ENCODE data around the gene DLK1. TPM values are rescaled to one million over a fixed set of nuclear protein-coding genes. Genes with fewer than 3 reads are reported as not detected.
A peak's percentile ranks its signal among the peaks of the same experiment; 100 is the strongest.

Gene DLK1
- total RNA-seq, 2 donors from 2014 or later: not detected

DNA sequence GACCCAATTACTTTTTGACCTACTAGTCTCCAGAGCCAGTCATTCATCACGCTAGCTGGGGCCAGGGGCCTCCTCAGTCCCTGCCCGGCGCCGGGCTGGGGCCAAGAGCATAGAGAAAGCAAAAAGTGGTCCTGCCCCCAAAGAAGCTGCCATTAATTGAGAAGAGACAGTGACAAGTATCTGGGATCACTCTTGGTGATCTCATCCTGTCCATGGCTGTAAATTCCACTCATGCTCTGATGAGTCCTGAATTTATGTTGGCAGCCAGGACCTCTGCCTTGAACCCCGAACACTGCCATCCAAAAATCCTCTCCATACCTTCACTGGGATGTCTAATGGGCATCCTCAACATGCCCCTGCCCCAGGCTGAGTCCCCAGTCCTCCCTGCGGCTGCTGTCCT lies 34.4 kb upstream of the DLK1 start:
- intact Hi-C loops (cut with DNase I, micrococcal nuclease): no loop called here
- ATAC-seq (no peak), DNase-seq (no peak)

DNA sequence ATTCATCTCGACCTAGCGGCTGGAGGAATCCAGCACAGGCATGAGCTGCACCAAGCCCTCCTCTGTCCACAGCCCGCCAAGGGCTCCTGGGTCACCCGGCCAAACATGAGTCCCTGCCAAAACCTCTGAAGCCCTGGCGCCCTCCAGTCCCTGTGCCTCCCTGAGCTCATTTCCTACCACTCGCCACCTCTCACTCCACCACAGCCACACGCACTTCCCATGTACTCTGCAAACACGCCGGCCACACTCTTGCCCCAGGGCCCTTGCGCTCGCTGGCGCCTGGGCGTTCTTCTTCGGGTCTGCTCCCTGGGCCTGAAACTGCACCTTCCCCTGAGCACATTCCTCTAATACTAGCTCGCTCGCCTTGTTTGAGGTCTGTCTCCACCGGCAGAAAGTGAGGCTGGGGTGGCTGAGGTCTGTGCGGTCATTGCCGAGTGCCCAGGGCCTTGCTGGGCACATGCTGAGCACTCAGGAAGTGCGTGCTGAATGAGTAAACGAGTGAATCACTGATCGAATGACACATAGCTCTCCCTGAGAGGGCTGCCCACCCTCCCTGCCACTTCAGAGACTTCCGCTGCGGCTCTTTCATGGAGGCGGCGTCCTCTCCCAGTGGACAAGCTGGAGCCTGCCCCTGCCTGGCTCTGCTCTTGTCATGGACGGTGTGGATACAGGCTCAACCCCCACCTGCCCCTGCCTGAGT lies 33.7 kb upstream of the DLK1 start:
- ATAC-seq (no peak), DNase-seq (no peak)
- intact Hi-C loops (cut with DNase I, micrococcal nuclease): no loop called here

DNA sequence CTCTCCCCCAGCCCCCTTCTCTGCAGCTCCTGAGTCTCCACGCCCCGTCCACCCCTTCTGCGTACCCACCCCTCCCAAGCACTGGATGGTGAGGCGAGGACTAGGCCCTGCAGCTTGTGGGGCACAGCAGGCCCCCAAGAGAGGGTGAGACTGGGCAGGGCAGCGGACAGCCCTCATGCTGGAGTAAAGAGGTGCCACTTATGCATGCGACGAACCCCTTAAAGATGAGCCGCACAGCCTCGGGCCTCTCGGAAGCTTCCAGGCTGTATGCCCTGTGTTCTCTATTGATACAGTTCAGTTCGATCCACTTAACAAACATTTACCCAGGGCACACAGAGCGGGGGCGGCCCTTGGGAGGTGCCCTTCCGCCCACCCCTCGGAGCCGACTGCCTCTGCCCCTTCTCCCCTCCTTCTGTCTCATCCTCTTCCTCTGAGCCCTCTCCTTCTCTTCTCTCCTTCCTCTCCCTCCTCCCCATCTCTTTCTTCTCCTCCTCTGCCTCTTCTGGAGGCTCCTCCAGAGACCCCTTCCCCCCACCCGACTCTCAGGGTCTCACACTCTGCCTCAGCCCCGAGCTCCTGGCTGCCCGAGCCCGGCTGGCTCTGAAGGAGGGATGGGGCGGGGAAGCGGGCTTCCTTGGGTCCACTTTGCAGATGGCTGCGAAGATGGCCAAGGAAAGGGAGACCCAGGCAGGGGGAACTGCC lies 32.7 kb upstream of the DLK1 start:
- no peak for ATAC-seq
- DNase-seq: no peak
- intact Hi-C loops (cut with DNase I, micrococcal nuclease): no loop called here

DNA sequence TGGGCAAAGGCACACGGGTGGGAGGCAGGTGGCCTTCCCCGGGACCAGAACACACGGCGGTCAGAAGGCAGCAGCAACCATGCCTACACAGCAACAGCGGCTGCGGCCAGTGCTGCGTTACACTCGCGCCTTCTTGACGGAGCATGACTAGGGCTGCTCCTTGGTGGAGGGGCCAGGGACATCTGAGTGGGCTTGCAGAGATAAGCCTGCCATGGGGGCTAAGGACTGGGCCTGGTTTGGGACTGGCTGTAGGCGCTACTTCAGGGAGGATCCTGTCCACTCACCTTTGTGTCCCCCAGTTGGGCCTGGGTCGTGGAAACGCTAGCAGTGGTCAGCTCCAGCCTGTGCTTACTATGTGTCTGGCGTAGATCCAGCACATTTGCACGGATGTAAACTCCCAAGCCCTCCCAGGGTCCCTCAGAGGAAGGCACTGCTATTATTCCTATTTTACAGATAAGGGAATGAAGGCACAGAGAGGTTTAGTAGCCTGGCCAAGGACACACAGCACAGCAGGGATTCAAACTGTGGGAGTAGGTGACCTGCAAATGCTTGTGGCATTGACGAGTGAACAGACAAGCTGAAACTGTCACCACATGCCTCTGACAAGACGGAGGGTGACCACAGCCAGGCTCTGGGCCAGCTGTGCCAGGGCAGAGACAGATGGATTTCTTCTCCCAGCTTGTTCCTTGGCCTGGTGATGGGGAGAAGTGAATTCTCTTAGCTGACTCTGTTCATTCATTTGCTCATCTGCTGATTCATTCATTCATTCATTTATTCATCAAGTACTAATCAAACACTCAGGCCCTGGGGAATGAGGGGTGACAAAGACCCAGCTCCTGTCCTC lies 31.9 kb upstream of the DLK1 start:
- intact Hi-C loops (cut with DNase I, micrococcal nuclease): no loop called here
- no peak for DNase-seq
- no peak for ATAC-seq

DNA sequence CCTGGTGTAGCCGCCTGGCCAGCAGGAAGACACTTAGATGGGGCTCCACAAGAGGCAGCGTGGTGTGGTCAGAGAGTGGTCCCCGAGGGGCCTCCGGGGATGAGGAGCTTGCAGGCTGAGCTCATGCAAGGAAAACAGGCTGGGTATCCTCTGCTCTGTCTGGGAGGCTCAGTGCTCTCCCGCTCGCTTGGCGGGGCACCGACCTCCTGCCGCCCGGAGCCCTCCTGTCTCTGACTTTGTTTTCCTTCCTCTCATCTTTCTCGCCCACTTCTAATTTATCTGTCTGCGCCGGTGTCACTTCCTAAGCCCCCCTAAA lies 31.3 kb upstream of the DLK1 start:
- intact Hi-C loops (cut with DNase I, micrococcal nuclease): no loop called here
- DNase-seq: no peak
- no peak for ATAC-seq

DNA sequence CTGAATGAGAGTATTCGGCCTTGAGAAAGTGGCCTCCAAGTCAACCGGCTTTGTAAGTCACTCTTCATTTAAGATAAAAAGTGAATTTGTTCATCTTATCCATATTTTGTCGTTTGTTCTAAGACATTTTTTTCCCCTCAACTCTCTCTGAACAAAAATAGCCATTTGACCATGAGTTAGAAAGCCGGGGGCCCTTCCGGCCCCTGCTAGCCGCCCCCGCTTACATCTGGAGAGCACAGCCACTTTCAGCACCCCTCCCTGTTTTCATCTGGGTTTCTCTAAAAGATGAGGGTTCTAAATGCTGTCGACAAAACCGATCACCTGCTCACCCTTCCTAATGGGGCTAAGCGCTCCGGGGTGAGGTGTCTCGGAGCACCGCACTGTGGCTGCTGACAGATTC lies 30.7 kb upstream of the DLK1 start:
- ATAC-seq: no peak
- no peak for DNase-seq
- intact Hi-C loops (cut with DNase I, micrococcal nuclease): no loop called here

DNA sequence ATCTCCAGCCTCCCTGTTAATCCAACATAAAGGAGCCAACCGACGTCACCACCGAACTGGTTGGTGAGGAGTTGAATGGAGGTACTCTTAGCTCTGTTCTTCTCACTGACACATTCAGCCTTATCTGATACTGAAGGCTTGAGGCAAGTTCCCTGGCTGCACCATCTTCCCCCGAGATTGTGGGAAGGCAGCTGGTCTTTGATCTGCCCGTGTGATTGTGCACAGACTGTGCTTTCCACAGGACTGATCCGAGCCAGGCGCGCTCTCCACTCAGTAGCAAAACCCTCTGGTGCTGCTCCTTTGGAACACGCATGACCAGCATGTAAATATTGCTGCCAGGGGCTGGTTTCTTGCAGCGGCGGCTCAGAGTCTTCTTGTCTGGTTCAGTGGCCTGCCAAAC lies 30.1 kb upstream of the DLK1 start:
- no peak for DNase-seq
- ATAC-seq: no peak
- intact Hi-C loops (cut with DNase I, micrococcal nuclease): no loop called here

DNA sequence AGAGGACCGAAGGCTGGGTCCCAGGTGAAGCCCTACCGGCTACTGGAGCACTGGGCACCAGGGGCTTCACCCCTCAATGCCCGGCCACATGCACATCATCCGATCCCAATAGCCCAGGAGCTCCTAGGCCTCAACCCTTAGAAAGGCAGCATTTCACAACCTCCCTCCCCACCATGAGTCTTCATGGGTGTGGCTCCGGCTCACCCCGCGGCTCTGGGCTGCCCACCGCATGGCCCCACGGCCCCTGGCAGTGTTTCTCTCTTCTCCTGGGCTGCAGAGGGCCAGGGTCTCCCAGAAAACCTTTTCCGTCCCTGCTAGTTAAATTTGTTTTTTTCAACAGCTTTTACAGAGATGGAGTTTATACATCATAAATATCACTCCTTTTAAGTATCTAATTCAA lies 28.6 kb upstream of the DLK1 start:
- ATAC-seq (no peak), DNase-seq (no peak)
- intact Hi-C loops (cut with DNase I, micrococcal nuclease): no loop called here

DNA sequence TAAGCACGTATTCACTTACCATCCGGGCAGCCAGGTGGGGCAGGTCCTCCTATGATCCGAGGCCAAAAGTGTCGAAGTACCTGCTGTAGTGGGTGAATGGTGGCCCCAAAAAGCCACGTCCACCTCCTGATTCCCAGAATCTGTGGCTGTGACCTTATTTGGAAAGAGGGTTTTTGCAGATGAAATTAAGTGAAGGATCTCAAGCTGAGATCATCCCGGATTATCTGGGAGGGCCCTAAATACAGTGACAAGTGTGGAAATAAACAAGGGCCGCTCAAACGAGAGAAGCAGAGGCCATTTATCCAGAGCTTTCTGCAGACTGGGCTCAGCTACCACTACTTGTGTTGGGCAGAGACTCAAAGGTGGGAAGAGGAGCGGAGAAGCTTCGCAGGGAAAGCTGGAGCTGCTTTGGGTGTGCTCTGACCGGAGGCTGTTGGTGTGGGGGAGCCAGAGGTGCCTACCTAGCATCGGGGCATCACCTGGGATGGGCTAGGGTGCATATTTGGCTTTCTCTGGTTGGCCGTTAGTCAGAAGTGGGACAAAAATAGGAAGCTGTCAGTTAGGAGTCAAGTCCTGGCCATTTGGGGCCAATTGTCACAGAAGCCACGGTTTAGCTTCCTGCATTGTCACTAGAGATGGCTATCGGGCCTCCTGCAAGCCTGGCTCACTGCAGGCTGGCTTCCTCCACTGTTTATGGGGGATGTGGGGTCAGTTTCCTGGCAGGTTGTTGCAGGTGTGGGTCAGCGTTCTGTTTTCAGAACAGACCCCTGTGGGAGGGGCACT lies 27.8 kb upstream of the DLK1 start:
- intact Hi-C loops (cut with DNase I, micrococcal nuclease): no loop called here
- DNase-seq (no peak), ATAC-seq (no peak)

DNA sequence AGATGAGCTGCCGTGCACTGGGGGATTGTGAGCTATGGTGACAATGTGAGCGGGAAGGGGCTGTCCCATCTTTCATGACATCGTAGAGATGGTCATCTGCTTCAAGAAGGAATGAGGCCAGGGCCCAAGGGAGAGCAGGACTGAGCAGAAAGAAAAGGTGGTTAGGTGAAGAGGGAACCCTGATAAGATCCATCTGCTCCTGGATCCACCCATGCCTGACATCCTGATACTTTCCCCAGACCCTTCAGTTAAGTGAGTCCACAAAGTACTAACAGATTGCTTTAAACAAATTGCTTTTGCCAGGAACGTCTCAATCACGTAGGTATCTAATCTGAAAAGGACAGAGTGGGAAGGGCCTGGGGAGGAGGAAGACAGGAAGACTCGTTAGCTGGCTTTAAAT lies 25.4 kb upstream of the DLK1 start:
- intact Hi-C loops (cut with DNase I, micrococcal nuclease): no loop called here
- ATAC-seq (no peak), DNase-seq (no peak)

DNA sequence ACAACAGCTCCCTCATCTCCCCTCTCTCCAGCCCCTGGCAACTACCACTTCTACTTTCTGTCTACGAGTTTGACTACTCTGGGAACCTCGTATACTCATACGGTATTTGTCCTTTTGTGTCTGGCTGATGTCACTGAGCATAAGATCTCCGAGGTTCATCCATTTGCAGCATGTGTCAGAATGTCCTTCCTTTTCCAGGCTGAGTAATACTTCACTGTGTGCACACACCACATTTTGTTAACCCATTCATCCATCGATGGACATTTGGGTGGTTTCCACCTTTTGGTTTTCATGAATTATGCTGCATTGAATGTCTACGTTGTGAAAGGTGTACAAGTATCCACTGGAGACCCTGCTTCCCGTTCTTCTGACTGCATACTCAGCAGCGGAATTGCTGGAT lies 24.1 kb upstream of the DLK1 start:
- intact Hi-C loops (cut with DNase I, micrococcal nuclease): no loop called here
- no peak for DNase-seq
- no peak for ATAC-seq

DNA sequence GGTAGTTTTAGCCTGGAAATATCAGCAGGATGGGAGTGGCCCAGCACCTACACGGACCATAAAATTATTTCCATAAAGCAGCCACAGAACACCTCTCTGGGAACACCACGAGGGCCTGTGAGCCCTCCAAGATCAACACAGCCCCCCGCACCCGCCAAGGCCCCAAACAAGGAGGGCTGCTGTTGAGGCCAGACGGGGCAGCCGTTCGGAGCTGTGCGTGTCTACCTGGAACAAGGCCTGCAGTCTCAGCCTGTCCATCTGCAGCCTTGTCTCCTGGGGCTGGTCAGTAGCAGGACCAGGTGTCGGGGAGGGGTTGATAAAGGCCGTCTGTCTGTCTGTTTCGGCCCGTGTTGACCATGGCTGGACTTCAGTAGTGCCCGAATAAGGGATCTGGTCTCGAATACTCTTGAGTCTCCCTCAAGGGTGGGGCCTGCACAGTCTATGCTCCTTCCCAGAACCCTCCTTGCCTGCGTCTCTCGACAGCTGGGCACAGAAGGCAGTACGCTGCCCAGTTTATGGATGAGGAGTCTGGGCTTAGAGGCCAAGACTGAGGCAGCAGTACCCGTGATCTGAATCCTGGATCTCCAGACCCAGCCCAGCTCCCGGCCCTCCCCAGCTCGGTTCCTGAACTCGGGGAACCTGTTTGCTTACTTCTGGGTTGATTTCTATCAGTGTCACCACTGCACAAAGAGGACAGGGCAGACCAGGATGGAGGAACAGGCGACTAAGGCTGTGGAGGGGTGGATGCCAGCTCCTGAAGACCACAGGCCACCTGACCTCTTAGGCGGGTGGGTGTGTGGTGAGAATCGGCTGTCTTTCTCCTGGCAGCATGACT lies 23.1 kb upstream of the DLK1 start:
- DNase-seq (no peak), ATAC-seq (peak; percentile 35)
- intact Hi-C loops (cut with DNase I, micrococcal nuclease): no loop called here

DNA sequence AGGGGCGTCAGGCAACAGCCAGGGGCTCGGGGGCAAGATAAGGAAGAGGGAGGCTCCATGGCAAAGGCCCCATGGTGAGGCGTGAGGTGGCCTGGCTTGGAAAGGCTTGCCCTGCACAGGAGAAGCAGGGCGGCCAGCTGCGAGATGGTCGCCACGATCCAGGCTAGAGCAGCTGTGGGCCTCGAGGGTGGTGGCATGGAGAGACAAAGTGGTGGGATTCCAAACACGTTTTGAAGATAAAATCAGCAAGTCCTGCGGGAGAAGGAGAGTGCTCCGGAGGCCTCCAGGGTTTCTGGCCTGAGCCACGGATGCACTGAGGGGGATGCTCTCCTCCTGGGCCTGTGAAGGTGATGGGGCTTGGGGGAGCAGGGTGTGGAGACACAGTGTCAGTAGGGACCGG lies 20.5 kb upstream of the DLK1 start:
- no peak for DNase-seq
- no peak for ATAC-seq
- intact Hi-C loops (cut with DNase I, micrococcal nuclease): no loop called here

DNA sequence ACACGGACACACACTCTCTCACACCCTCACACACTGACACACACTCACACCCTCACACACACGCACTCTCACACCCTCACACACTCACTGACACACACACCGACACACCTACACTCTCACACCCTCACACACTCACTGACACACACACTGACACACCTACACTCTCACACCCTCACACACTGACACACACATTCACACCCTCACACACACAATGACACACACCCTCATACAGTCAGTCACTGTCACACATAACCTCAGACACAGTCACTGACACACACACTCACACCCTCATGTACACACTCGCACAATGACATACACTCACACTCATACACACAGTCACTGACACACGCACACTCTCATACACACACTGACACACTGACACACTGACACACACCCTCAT lies 19.8 kb upstream of the DLK1 start:
- ATAC-seq (no peak), DNase-seq (no peak)
- intact Hi-C loops (cut with DNase I, micrococcal nuclease): no loop called here

DNA sequence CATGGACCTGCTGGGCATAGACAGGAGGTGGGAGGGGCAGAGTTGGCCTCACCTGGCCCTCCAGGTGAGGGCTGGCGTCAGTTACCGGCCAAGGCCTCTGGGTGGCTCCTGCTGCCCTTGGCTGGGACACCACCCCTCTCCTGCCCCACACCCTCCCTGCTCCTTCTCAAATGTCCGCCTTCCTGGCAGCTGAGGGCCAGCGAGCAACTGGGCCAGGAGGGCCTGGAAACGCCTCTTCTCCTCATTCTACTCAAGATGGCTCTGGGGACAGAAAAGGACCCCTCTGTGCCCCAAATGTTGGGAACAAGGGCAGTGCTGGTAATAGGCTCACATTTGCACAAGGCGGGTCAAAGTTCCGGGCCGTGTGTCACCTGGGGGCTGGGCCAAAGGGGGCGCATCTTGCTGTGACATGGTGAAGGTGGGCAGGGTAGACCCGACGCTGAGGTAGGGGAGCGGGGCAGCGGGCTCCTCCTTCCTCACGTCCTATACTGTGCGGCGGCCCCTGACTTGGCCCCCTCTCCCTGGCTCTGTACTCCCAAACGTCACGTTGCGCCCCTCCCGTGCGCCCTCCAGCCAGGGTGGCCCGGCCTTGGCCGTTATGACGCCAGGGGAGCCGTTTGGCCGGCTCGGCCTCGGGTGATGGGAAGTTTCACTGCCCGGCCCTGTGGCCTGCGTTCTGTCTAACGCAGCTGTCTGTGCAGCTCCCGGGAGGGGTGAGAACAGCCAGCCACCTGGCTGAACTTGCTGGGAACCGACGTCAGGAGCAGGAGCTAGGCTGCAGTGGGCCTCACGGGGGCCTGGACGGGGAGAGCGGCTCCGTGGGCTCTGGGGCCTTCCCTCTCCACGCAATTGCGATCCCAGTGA lies 18.0 kb upstream of the DLK1 start:
- peak; percentile 95 for ATAC-seq
- intact Hi-C loops (cut with DNase I, micrococcal nuclease): no loop called here
- DNase-seq: peak; percentile 67 to 69

DNA sequence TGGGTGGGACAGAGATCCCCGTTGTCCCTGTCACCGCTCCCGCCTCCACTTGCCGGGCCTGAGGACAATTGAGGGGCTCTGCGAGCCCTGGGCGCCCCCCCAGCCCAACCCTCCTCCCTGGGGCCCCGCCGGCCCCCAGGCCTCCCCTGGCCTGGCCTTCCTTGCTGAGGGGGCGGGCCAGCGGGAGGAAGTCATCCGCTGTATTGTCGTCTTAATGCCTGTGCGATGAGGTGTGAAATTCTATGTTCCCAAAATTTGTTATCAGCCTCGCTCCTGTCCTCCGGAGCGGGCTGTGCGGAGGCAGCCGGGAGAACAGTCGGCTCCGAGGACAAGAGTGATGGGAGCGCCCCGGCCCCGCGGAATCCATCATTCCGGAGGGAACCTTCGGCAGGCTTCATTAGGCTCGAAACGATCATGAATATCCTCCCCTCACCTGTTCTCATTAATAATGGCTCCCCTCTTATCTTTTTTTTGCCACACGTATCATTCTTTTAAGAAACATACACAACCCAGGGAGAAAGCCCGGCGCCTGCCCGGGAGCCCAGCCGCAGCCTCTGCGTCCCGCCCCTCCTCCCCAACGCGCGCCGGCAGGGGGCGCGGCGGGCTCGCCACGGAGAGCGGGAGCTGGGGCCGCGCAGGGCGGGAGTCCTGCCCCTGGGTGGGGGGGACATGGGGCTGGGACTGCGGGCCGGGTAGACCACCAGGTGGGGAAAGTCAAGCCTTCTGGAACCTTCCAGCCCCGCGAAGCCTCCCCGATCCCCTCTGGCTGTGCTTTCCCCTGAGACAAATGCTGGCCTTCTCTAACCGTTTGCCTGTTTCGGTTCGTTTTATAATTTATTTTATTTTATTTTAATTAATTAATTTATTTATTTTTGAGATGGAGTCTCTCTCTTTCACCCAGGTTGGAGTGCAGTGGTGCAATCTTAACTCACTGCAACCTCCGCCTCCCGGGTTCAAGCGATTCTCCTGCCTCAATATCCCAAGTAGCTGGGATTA lies 17.1 kb upstream of the DLK1 start:
- DNase-seq (no peak), ATAC-seq (no peak)
- intact Hi-C loops (cut with DNase I, micrococcal nuclease): no loop called here

DNA sequence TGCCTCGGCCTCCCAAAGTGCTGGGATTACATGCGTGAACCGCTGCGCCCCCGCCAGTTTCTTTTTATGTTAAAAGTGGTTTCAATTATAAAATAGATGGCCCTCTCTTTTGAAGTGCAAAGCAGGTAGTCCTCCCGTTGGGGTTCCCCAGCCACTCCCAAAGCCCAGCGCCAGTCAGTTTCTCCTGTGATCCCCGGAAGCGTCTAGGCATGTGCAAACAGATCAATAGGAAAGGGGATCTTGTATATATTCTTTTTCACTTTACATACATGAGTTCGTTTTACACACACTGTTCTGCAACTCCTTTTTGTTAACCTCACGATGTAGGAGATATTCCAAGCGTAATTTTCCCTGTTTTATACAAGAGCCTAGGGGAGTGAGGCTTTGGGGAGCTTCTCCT lies 16.3 kb upstream of the DLK1 start:
- ATAC-seq: no peak
- intact Hi-C loops (cut with DNase I, micrococcal nuclease): no loop called here
- no peak for DNase-seq

Data from left colon (tissue), 2 donors.